T-helper 2 cell treated with Interferon-gamma antibody and Interleukin-4, amounts not matched to agents 100 ng/mL and 5 ng/mL, for 36 hours (primary cell): ENCODE data around the gene ODAD3. TPM values are rescaled to one million over a fixed set of nuclear protein-coding genes. Genes with fewer than 3 reads are reported as not detected.
"Not testable (repeated sequence)": the region's sequence is repeated elsewhere in the genome, so short reads cannot be mapped to it uniquely, and the experiment has no call there.

ENCODE experiments used
- intact Hi-C: fragments of 100-400 bp; cut with micrococcal nuclease; formaldehyde crosslinking; loops from one replicate; pipeline ENCODE4 v1.15.1; 2023
- total RNA-seq: library from RNA; stranded (reverse); gene quantifications from 2 replicates; pipeline ENCODE4 v1.2.3, GENCODE V29; 2022

ODAD3 gene
- total RNA-seq, 1 donor from 2014 or later: not detected

DNA sequence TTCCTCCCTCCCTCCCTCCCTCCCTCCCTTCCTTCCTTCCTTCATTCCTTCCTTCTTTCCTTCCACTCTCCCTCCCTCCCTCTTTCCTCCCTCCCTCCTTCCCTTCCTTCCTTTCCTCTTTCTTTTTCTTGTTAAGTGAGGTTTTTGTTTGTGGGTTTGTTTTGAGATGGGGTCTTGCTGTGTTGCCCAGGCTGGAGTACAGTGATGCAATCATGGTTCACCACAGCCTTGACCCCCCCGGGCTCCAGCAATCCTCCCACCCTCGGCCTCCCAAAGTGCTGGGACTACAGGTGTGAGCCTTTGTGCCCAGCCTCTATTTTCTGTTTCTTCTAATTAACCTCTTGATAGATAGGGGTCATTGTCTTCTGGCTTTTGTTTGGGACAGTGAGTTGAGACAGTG, 26.5 kb upstream of the ODAD3 start:
- intact Hi-C loops: no loop called here

DNA sequence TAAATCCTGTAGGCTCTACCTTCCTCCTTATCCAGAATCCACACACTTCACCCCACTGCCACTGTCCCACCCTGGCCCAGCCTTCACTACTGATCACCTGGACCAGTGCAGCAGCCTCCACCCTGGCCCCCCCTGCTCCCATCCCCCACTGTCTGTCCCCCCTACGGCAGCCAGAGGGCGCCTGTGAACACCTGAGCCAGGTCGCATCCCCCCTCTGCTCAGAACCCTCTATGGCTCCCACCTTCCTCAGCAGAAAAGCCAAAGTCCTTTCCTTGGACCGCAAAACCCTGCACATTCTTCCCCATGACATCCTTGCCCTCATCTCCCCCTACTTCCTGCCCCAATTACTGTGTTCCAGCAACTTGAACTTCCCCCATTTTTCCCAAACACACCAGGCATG, 25.3 kb upstream of the ODAD3 start:
- intact Hi-C loops: no loop called here

DNA sequence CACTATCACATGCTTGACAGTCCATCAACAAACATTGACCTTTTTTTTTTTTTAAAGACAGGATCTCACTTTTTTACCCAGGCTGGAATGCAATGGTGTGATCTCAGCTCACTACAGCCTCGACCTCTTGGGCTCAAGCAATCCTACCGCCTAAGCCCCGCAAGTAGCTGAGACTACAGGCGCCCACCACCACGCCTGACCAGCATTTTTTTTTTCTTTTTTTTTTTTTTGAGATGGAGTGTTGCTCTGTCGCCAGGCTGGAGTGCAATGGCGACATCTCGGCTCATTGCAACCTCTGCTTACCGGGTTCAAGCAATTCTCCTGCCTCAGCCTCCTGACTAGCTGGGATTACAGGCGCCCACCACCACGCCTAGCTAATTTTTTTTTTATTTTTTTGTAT, 24.0 kb upstream of the ODAD3 start:
- intact Hi-C loops: not testable (repeated sequence)

DNA sequence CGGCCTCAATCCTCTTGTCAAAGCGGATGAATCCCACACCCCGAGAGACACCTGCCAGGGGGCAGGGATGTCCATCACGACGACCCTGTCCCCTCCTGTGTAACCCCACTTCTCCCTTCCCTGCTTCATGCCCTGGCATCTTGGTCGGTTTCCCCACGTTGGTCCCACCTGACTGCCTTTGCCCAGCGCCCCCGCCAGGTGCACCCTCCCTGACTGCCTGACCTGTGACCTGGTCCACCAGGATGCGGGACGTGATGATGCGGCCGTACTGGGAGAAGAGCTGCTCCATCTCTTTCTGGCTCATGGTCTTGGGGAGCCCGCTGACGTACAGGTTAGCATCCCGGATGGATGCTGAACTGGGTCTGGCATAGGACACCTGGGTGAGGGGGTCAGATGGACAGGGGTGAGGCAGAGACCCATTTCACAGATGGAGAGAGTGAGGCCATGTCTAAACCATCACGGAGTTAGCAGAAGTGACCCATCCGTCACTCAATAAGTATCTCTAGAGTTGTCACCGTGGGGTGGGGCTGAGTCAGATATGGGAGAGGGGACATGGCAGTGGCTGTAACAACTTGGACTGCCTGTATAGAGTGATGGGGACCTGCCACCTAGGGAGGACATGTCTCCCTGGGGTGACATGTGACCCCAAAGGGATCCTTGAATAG, 23.4 kb upstream of the ODAD3 start:
- intact Hi-C loops: no loop called here

DNA sequence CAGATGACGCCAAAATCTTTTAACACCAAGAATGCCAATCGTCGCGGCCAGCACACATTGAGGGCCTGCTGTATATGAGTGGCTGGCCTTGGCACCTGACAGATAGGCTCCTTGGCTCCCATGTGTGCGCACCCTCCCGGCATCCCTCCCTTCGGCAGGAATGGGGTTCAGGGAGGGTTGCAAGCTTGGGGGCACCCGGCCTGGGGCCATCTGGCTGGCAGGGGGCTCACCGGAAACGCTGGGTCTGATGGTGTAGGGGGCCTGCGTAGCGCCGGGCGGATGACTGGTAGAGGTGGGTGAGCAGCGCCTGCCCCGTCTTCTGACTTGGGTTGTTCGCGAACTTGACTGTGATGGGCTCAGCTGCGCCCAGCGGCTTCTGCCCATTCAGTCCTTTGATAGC, 22.9 kb upstream of the ODAD3 start:
- intact Hi-C loops: no loop called here

DNA sequence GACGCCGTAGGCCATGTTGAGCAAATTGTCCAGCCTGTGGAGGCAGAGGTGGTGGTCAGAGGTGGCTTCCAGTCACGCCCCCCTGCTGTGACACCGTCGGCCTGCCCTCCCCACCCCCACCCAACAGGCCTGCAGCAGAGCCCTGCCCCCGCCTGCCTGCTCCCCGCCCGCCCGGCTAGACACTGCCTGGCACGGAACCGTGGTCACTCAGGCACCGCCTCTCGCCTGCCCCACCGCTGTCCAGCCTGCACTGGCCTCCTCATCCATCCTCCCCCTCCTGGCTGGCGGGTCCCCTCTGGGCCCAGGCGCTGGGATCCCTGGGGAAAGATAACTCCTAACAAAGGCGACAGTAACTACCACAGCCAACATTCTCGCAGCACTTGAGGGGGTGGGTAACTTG, 22.2 kb upstream of the ODAD3 start:
- intact Hi-C loops: no loop called here

DNA sequence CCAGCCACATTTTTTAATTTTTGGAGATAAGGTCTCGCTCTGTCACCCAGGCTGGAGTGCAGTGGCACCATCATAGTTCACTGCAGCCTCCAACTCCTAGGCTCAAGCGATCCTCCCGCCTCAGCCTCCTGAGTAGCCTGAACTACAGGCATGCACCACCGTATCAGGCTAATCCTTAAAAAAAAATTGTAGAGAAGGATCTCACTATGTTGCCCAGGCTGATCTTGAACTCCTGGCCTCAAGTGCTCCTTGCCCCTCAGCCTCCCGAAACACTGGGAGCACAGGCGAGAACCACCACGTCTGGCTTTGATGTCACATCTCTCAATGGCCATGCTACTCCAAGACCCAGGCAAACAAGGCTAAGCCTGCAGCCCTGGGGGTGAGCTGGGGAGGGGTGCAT, 21.7 kb upstream of the ODAD3 start:
- intact Hi-C loops: no loop called here

DNA sequence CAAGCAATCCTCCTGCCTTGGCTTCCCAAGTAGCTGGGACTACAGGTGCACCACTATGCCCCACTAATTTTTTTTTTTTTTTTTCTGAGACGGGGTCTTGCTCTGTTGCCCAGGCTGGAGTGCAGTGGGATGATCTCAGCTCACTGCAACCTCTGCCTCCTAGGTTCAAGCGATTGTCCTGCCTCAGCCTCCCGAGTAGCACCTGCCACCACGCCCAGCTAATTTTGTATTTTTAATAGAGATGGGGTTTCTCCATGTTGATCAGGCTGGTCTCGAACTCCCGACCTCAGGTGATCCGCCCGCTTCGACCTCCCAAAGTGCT, 20.3 kb upstream of the ODAD3 start:
- intact Hi-C loops: not testable (repeated sequence)

DNA sequence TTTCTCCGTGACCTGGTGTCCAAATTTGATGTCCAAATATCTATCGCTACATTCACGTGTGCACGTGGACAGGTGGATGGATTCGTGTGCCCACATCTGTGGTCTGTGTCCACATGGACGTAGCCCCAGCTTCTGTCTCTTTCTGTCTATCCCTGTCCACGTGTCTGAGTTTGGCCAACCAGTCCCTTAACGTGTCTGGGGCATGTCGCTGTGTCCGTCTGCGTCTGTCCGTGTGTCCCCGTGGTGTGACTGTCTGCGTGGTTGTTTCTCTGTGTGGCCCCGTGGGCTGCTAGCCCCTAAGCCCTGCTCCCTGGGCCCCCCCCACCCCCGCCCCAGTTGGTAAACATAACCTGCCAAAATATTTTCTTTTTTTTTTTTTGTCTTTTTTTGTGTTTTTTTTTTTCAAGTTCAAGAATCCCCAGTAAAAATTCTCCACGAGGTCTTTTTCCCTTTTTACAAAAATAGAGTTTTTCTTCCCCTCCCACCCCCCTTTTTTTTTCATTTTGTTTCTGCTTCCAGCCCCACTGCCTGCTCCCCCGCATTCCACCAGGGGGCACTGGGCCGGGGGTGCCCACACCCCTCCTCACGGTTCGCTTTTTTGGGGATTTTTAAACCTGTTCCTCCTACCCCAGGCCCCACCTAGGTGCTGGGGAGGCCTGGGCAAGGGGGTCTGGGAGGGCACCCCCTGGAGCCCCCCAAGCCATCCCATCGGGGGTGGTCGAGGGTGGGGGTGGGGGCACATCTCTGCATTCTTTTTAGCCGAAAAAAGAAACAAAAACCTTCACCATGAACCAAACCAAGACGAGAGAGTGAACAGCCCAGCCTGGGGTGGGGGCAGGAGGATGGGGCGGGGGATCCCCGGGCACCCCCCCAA, 18.8 kb upstream of the ODAD3 start:
- intact Hi-C loops: no loop called here

DNA sequence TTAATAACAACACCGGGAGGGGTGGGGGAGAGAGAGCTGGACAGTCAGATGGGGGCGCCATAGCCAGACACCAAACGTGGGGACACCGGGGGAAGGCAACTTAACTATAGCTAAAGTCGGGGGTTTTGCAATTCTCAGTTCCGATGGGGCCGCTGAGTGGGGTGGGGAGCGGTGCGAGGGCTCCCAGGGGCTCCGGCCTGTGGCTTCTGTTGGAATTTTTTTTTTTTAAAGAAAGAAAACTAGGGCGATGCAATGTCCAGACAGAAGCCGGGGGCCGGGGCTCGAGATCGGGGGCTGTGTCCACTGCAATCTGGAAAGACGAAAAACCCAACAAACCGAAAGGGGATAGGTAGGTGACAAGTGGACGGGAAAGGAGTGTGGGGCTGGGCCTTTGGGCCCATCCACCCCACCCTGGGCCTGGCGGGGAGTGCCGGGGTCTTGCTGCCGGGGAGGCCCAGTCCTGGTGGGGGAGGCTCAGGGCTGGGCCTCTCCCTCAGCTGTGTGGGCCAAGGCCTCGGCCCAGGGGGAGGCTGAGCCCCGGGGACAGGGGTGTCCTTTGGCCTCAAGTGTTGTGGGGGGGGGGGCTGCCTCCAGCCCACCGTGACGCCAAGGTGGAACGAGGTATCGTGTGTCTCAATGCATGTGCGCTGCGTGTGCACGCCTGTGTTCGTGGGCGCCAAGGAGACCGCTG, 17.8 kb upstream of the ODAD3 start:
- intact Hi-C loops: no loop called here

DNA sequence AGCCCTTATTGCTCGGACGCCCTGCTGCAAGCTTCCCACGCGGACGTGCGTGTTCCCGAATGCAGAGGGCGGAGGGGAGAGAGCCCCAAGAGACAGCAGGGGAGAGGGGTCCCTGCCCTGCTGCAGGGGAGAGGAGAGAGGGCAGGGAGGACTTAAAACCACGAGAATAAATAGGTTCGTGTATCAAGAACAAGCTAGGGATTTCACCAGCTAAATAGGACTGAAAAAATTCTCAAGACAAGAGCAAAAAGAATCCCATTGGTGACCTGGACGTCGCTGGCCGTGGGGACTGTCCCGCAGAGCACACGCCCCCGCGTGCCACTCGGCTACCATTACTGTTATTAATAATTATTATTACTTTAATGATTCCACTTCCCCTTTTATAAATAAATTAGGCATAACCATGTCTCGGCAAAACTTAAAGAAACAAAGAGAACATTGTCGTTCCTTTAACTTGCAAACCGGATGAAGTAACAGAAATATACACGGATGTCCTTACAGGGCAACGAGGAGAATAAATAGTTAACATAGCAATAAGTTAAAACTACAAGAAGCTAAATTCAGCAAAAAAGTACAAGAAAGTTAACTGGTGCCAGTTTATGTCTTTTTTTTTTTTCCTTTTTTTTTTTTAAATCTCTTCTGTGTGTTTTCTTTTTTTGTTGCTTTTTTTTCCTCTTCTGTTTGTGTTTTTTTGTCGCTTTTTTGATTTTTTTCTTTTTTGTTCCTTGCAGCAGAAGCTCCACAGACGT, 17.1 kb upstream of the ODAD3 start:
- intact Hi-C loops: no loop called here

DNA sequence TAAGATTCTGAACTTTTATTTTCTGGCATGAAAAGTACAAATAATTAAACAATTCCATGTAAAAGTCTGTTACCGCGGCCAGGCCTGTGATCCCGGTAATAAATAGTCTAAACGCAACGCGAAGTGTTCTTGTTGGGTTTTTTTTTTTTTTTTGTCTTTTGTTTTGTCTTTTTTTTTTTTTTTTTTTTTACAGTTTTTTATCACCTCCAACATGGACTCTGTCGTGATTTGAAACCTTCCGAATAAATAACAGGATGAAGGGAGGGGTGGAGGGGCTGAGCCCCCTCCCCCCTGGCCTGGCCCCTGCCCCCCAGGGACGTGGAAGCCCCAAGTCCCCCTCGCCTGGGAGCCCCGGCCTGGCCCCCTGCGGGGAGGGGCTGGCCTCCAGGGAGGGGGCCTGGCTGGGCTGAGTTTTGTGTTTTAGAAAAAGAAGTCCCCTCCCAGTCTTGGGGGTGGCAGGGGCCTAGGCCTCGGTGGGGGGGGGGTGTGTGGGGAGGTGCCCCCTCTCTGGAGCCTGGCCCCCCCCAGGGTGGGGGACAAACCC, 16.5 kb upstream of the ODAD3 start:
- intact Hi-C loops: no loop called here

DNA sequence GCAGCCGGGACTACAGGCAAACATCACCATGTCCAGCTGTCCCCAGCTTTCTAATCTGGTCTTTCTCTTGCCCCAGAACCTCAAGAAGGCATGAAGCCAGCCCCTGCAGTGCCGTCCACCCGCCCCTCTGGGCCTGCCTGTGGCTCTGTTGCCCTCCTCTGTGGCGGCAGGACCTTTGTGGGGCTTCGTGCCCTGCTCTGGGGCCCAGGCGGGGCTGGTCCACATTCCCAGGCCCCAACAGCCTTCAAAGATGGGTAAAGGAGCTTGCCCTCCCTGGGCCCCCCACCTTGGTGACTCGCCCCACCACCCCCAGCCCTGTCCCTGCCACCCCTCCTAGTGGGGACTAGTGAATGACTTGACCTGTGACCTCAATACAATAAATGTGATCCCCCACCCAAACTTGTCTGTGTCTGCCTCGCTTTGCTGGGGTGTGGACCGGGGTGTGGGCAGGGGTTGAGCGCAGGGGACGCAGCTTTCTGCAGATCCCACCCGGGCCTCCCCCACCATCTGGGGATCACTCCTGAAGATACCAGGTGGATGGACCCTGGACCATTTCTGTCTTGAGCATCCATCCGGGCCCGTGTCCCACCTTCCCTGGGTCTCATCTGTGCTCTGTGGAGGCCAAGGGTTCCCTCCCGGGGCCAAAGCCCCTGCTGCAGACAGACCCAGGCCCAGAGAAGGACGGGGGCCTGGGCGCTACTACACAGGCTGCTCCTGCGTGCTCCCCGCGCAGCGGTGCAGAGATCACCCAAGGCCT, 15.8 kb upstream of the ODAD3 start:
- intact Hi-C loops: no loop called here

DNA sequence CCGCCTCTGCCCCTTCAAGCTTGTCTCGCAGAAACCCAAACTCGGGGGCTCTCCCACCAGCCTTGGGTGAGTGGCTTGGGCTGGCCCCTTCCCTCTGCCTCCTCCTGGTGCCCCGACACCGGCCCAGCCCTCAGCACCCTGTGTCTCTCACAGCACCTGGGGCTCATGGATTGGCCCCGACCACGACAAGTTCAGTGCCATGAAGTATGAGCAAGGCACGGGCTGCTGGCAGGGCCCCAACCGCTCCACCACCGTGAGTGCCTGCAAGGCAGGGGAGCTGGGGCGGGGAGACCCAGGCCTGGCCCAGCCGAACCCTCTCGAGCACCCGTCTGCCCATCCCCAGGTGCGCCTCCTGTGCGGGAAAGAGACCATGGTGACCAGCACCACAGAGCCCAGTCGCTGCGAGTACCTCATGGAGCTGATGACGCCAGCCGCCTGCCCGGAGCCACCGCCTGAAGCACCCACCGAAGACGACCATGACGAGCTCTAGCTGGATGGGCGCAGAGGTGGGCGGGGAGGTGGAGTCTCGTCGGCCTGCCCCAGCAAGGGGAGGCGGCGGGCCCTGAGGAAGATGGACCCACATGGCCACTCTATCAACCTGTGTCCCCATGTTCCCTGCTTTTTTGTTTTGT, 14.1 kb upstream of the ODAD3 start:
- intact Hi-C loops: loop anchor here (10.0 kb wide), 1 partner anchor 154 kb away; the partner anchor contains the start of gene TSPAN16

DNA sequence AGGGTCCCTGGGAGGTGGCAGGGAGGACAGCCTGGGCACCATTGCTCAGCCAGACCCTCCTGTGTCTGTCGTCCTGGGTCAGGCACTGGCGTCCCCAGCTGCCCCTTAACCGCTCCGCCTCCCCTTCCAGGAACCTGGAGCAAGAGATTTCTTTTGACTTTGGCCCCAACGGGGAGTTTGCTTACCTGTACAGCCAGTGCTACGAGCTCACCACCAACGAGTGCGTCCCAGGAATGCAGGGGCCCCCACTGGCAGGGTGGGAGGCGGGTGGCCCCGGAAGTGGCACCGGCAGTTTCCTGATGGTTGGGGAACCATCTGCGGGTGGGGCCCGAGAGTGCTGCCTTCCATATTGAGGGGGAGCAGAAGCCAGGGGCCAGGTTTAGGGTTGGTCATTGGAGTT, 13.5 kb upstream of the ODAD3 start:
- intact Hi-C loops: loop anchor here (10.0 kb wide), 1 partner anchor 154 kb away; the partner anchor contains the start of gene TSPAN16

DNA sequence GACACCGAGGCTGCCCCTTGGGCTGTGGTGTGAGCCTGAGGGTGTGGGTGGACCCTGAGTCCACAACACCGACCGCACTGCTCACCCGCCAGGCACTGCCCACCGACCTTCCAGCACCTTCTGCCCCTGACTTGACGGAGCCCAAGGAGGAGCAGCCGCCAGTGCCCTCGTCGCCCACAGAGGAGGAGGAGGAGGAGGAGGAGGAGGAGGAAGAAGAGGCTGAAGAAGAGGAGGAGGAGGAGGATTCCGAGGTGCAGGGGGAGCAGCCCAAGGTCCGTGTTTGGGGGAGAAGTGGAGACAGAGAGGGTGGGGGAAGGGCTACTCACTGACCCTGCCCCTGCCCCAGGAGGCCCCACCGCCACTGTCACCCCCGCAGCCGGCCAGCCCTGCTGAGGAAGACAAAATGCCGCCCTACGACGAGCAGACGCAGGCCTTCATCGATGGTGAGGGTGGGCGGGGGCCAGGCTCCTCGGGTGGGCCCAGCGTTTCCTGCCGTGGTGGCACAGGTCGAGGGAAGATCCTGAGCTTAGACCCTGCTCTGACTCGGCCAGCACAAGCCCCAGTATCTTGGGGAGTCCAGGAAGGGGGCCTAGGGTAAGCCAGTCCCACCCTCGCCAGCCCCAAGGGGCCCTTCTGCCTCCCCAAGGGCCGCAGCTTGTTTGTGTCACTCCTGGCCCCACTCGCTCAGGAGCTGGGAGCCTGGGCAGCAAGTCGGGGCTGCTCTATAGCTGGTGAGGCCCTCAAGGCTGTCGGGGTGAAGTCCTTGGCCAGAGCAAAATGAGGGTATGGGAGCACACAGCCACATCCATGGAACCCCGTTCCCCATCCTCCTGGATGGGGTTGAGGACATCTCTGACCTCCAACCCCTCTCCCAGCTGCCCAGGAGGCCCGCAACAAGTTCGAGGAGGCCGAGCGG, 12.7 kb upstream of the ODAD3 start:
- intact Hi-C loops: loop anchor here (10.0 kb wide), 1 partner anchor 153 kb away; the partner anchor contains the start of gene TSPAN16

DNA sequence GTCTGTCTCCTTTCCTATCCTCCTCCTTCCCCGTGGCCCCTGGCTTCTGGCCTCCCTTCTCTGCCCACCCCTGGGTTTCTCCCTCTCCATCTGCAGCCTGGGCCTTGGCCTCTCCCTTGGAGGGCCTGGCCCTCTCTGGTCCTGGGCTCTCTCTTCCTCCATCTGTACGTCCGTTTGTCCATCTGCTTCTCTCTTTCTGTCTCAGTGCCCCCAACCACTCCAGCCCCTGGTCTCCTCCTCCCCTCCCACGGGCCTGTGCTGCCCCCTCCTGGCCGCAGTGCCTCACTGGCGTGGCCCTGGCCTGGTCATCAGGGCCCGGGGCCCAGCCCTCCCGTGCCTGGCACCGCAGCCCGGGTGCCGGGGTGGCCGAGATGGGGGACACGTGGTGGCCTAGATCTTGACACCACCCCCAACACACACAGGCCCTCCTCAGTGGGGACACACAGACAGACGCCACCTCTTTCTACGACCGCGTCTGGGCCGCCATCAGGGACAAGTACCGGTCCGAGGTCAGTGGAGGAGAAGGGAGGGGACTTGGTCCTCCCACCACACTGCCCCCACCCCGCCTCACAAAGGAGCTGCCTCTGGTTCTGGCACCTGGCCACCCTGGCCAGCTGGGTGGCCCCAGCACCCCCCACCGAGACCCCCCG, 11.9 kb upstream of the ODAD3 start:
- intact Hi-C loops: loop anchor here (10.0 kb wide), 1 partner anchor 152 kb away; the partner anchor contains the start of gene TSPAN16

DNA sequence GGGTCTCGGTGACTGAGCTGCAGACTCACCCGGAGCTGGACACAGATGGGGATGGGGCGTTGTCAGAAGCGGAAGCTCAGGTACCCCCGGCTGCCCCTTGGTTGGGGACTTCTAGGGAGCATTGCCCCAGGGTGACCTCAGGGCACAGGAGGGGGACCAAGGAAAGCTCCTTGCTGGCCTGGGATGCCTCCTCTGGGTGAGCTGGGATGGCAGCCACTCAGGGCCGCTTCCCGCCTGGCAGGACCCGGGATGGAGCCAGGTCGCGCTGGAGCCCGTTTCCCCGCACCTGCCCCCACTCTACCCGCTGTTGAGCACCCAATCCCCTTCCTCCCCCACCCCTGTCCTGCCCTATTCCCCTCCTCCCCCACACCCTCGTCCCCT, 11.3 kb upstream of the ODAD3 start:
- intact Hi-C loops: loop anchor here (10.0 kb wide), 1 partner anchor 151 kb away; the partner anchor contains the start of gene TSPAN16
